Lung (tissue), 12 donors: ENCODE data around the gene SGPL1. TPM values are rescaled to one million over a fixed set of nuclear protein-coding genes. Genes with fewer than 3 reads are reported as not detected.

Experiments used
- ATAC-seq: fragments of 200-7000 bp; cut with Tn5 transposase; one replicate; pipeline ENCODE4 v1.9.1; 2020; ENCODE audit warnings: moderate number of reproducible peaks; ENCODE audit not compliant: insufficient read depth, low FRiP score
- DNase-seq, 3 donors: peaks; one replicate each; pipeline ENCODE4 v3.0.0-alpha.2; 2013 to 2017
- H3K27ac ChIP-seq, 2 donors: one replicate each; pipeline ENCODE4 v1.5.1; 2013; ENCODE audit warnings: mild to moderate bottlenecking in 2 of 2, moderate library complexity in 2 of 2, control low read depth in 1 of 2, inconsistent platforms in 1 of 2, low read depth in 1 of 2, low read length in 1 of 2
- H3K27me3 ChIP-seq, 3 donors: one replicate each; pipeline ENCODE4 v1.5.1; 2013; ENCODE audit warnings: low read length in 2 of 3; ENCODE audit not compliant: control insufficient read depth in 3 of 3, insufficient read depth in 3 of 3
- H3K36me3 ChIP-seq, 4 donors: one replicate each; pipeline ENCODE4 v1.5.1; 2013; ENCODE audit warnings: low read length in 4 of 4, mild to moderate bottlenecking in 1 of 4, moderate library complexity in 1 of 4; ENCODE audit not compliant: control insufficient read depth in 4 of 4, insufficient read depth in 4 of 4
- H3K4me1 ChIP-seq, 5 donors: one replicate each; pipeline ENCODE4 v1.5.1; 2013; ENCODE audit warnings: low read length in 5 of 5, mild to moderate bottlenecking in 2 of 5, moderate library complexity in 1 of 5; ENCODE audit not compliant: control insufficient read depth in 5 of 5, insufficient read depth in 5 of 5
- H3K4me3 ChIP-seq: one replicate; pipeline ENCODE4 v1.5.1; 2013; ENCODE audit warnings: mild to moderate bottlenecking, control low read depth, moderate library complexity
- H3K9ac ChIP-seq, 2 donors: one replicate each; pipeline ENCODE4 v1.5.1; 2013; ENCODE audit warnings: low read length in 2 of 2, control low read depth in 1 of 2; ENCODE audit not compliant: insufficient read depth in 1 of 2
- H3K9me3 ChIP-seq, 4 donors: one replicate each; pipeline ENCODE4 v1.5.1; 2013; ENCODE audit warnings: low read length in 3 of 4, mild to moderate bottlenecking in 1 of 4, moderate library complexity in 1 of 4; ENCODE audit not compliant: control insufficient read depth in 4 of 4, insufficient read depth in 3 of 4
- CTCF ChIP-seq: IDR thresholded peaks from 2 replicates; pipeline ENCODE4 v1.5.1; 2012; ENCODE audit warnings: mild to moderate bottlenecking; ENCODE audit errors: control extremely low read depth, extremely low read depth
- WGBS, 2 donors: extraction: QIAGEN DNeasy Blood & Tissue Kit; methylation state at CpG; one replicate each; pipeline ENCODE4 v1.1.7; 2013; 5-methylcytosine and 5-hydroxymethylcytosine counted together
- polyA plus RNA-seq, 2 donors: library from polyadenylated mRNA; stranded (reverse); fragments of 200-250 nt; gene quantifications; one replicate each; pipeline ENCODE4 v1.2.1, GENCODE V29; 2013
- total RNA-seq, 2 donors: library from RNA; depleted of rRNA in 1 of 2; stranded (reverse); fragments of >200 nt in 1 of 2; gene quantifications; one replicate each; pipeline ENCODE4 v1.2.1, GENCODE V29; 2014 to 2021
- donor health status: control.
- donor health status: control.
- donor health status: Bipolar disorder and iron deficiency.
- donor health status: healthy.
- donor health status: DM: yes; HTN: yes; CAD: no.

SGPL1 gene
- total and polyA plus RNA-seq, 4 donors, result 8.3 to 57.4 (median 30.8) TPM

- Histone ChIP-seq H3K27me3 (no peaks in the 10 kb centered on the region), H3K4me3 (no peak overlapping the region), H3K9ac (no peak overlapping the region), H3K4me1 (peaks cover 0 to 4% (median 3%) of the 10 kb centered on the region in 5 donors), H3K9me3 (no peaks in the 10 kb centered on the region), H3K27ac (no peak overlapping the region), H3K36me3 (no peaks in the 10 kb centered on the region)
- ATAC-seq (no peak), DNase-seq (peak in 1 of 3 donors; percentile 32)
- no peak for TF ChIP-seq CTCF
- WGBS, 2 donors, result 74 to 88% methylated on average over 16 of the region's 16 CpGs
These were observed 92.1 kb downstream of the SGPL1 start for GRCh38 chr10:70907637-70908405.

- Histone ChIP-seq H3K36me3 (no peaks in the 10 kb centered on the region), H3K9me3 (no peaks in the 10 kb centered on the region), H3K4me3 (no peak overlapping the region), H3K4me1 (peaks cover 0 to 12% (median 4%) of the 10 kb centered on the region in 5 donors), H3K27me3 (no peaks in the 10 kb centered on the region), H3K9ac (no peak overlapping the region), H3K27ac (no peak overlapping the region)
- WGBS, 2 donors, result 83 to 86% methylated on average over 12 of the region's 12 CpGs
- no peak for TF ChIP-seq CTCF
- DNase-seq (no peak), ATAC-seq (no peak)
These were observed 92.9 kb downstream of the SGPL1 start for GRCh38 chr10:70908406-70909296.

- ATAC-seq (no peak), DNase-seq (no peak)
- Histone ChIP-seq H3K36me3 (no peaks in the 10 kb centered on the region), H3K4me3 (no peak overlapping the region), H3K4me1 (peaks cover 0 to 17% (median 4%) of the 10 kb centered on the region in 5 donors), H3K27me3 (no peaks in the 10 kb centered on the region), H3K9me3 (no peaks in the 10 kb centered on the region), H3K27ac (no peak overlapping the region), H3K9ac (no peak overlapping the region)
- WGBS, 2 donors, result 89 to 91% methylated on average over 9 of the region's 9 CpGs
- TF ChIP-seq CTCF, result no peak
These were observed 93.7 kb downstream of the SGPL1 start for GRCh38 chr10:70909326-70909935.
